HG03280 (cell line): ENCODE data around the gene AP3B1.
A peak's percentile ranks its signal among the peaks of the same experiment; 100 is the strongest.

Experiments
- ATAC-seq: cut with Tn5 transposase; IDR thresholded peaks from one replicate; pipeline ENCODE4 v1.9.1; 2021; ENCODE audit warnings: mild to moderate bottlenecking, moderate library complexity; ENCODE audit not compliant: unreplicated experiment

AP3B1 gene

GRCh38 chr5:78294248-78295034 is at the start of gene AP3B1:
AP3B1 (minus strand) TSS chr5:78294698; CDS start chr5:78294579, 119 bp downstream.
- peak; percentile 90 for ATAC-seq

- ATAC-seq, result no peak
Observed at GRCh38 chr5:78341440-78341839, 46.9 kb upstream of the AP3B1 start.

GRCh38 chr5:78339617-78340436 is 45.3 kb upstream of the AP3B1 start:
- no peak for ATAC-seq

GRCh38 chr5:78336698-78337097 is 42.2 kb upstream of the AP3B1 start:
- no peak for ATAC-seq

- ATAC-seq, result no peak
Observed at GRCh38 chr5:78335976-78336375, 41.5 kb upstream of the AP3B1 start.

GRCh38 chr5:78334811-78335210 is 40.3 kb upstream of the AP3B1 start:
- no peak for ATAC-seq

- ATAC-seq, result no peak
Observed at GRCh38 chr5:78331523-78332080, 37.1 kb upstream of the AP3B1 start.

GRCh38 chr5:78328585-78329173 is 34.2 kb upstream of the AP3B1 start:
- ATAC-seq, result no peak

- no peak for ATAC-seq
Observed at GRCh38 chr5:78327761-78328510, 33.4 kb upstream of the AP3B1 start.

GRCh38 chr5:78326930-78327329 is 32.4 kb upstream of the AP3B1 start:
- ATAC-seq, result no peak

GRCh38 chr5:78323241-78323640 is 28.7 kb upstream of the AP3B1 start:
- no peak for ATAC-seq

- ATAC-seq, result no peak
Observed at GRCh38 chr5:78320401-78320800, 25.9 kb upstream of the AP3B1 start.

- ATAC-seq, result no peak
Observed at GRCh38 chr5:78318337-78318736, 23.8 kb upstream of the AP3B1 start.

GRCh38 chr5:78317515-78317914 is 23.0 kb upstream of the AP3B1 start:
- no peak for ATAC-seq

- no peak for ATAC-seq
Observed at GRCh38 chr5:78308703-78309102, 14.2 kb upstream of the AP3B1 start.

- ATAC-seq, result no peak
Observed at GRCh38 chr5:78300464-78301045, 6.1 kb upstream of the AP3B1 start.

GRCh38 chr5:78295035-78295961 is 800 bp upstream of the AP3B1 start:
- ATAC-seq, result no peak

- no peak for ATAC-seq
Observed at GRCh38 chr5:78293851-78294247, 649 bp downstream of the AP3B1 start.

GRCh38 chr5:78291687-78292086 is 2.8 kb downstream of the AP3B1 start:
- no peak for ATAC-seq
